Skeletal muscle satellite cell (primary cell): ENCODE data around the gene SLC7A8.

ENCODE experiments used
- H3K27me3 ChIP-seq: 2 replicates; pipeline ENCODE4 v1.7.0; 2013; ENCODE audit warnings: low read length; ENCODE audit not compliant: control insufficient read depth, insufficient read depth
- H3K36me3 ChIP-seq: 2 replicates; pipeline ENCODE4 v1.7.0; 2013; ENCODE audit warnings: mild to moderate bottlenecking, control low read depth, low read length; ENCODE audit not compliant: insufficient read depth
- H3K4me1 ChIP-seq: 2 replicates; pipeline ENCODE4 v1.7.0; 2013; ENCODE audit warnings: low read length; ENCODE audit not compliant: control insufficient read depth, insufficient read depth
- H3K4me2 ChIP-seq: 2 replicates; pipeline ENCODE4 v1.7.0; 2013; ENCODE audit warnings: mild to moderate bottlenecking, low read length
- H3K4me3 ChIP-seq: 2 replicates; pipeline ENCODE4 v1.7.0; 2013; ENCODE audit warnings: low read length
- H3K9ac ChIP-seq: 2 replicates; pipeline ENCODE4 v1.7.0; 2013; ENCODE audit warnings: mild to moderate bottlenecking, low read depth, low read length, moderate library complexity
- H3K9me3 ChIP-seq: replicated peaks from 2 replicates; pipeline ENCODE4 v1.7.0; 2013; ENCODE audit warnings: mild to moderate bottlenecking, control low read depth, low read length

Gene SLC7A8

GRCh38 chr14:23140371-23140770, 43.1 kb downstream of the SLC7A8 start:
- no peak overlapping the region for H3K4me2 ChIP-seq
- no peaks in the 10 kb centered on the region for H3K36me3 ChIP-seq
- H3K9ac ChIP-seq, result no peak overlapping the region
- H3K27me3 ChIP-seq, result peaks cover 37% of the 10 kb centered on the region
- peaks cover 5% of the 10 kb centered on the region for H3K4me1 ChIP-seq
- no peaks in the 10 kb centered on the region for H3K9me3 ChIP-seq
- H3K4me3 ChIP-seq, result no peak overlapping the region

GRCh38 chr14:23139874-23140273, 43.6 kb downstream of the SLC7A8 start:
- no peak overlapping the region for H3K4me3 ChIP-seq
- H3K4me1 ChIP-seq, result peaks cover 5% of the 10 kb centered on the region
- no peak overlapping the region for H3K9ac ChIP-seq
- no peaks in the 10 kb centered on the region for H3K36me3 ChIP-seq
- H3K27me3 ChIP-seq, result peaks cover 37% of the 10 kb centered on the region
- no peak overlapping the region for H3K4me2 ChIP-seq
- no peaks in the 10 kb centered on the region for H3K9me3 ChIP-seq

- no peak overlapping the region for H3K9ac ChIP-seq
- no peak overlapping the region for H3K4me2 ChIP-seq
- peaks cover 5% of the 10 kb centered on the region for H3K4me1 ChIP-seq
These were observed 45.5 kb downstream of the SLC7A8 start for GRCh38 chr14:23137813-23138535.

GRCh38 chr14:23137192-23137812, 46.2 kb downstream of the SLC7A8 start:
- Histone ChIP-seq H3K9me3 (no peaks in the 10 kb centered on the region), H3K4me1 (peaks cover 5% of the 10 kb centered on the region), H3K36me3 (no peaks in the 10 kb centered on the region), H3K27me3 (peaks cover 25% of the 10 kb centered on the region), H3K4me2 (no peak overlapping the region), H3K9ac (no peak overlapping the region), H3K4me3 (no peak overlapping the region)

More at GRCh38 chr14:23137813-23138535, 45.5 kb downstream of the SLC7A8 start:
- H3K36me3 ChIP-seq, result no peaks in the 10 kb centered on the region
- H3K4me3 ChIP-seq, result no peak overlapping the region
- peaks cover 27% of the 10 kb centered on the region for H3K27me3 ChIP-seq
- no peaks in the 10 kb centered on the region for H3K9me3 ChIP-seq

GRCh38 chr14:23136566-23137133, 46.8 kb downstream of the SLC7A8 start:
- H3K9ac ChIP-seq, result no peak overlapping the region
- H3K36me3 ChIP-seq, result no peaks in the 10 kb centered on the region
- H3K4me1 ChIP-seq, result peaks cover 5% of the 10 kb centered on the region
- H3K4me3 ChIP-seq, result no peak overlapping the region
- H3K27me3 ChIP-seq, result peaks cover 21% of the 10 kb centered on the region
- H3K4me2 ChIP-seq, result no peak overlapping the region
- H3K9me3 ChIP-seq, result no peaks in the 10 kb centered on the region

- Histone ChIP-seq H3K9ac (no peak overlapping the region), H3K27me3 (peaks cover 28% of the 10 kb centered on the region), H3K4me3 (no peak overlapping the region), H3K4me1 (peaks cover under 1% of the 10 kb centered on the region), H3K9me3 (no peaks in the 10 kb centered on the region), H3K4me2 (no peak overlapping the region), H3K36me3 (no peaks in the 10 kb centered on the region)
These were observed 50.5 kb downstream of the SLC7A8 start for GRCh38 chr14:23132970-23133369.

GRCh38 chr14:23131482-23131881, 52.0 kb downstream of the SLC7A8 start:
- no peak overlapping the region for H3K9ac ChIP-seq
- H3K4me3 ChIP-seq, result no peak overlapping the region
- no peaks in the 10 kb centered on the region for H3K9me3 ChIP-seq
- no peaks in the 10 kb centered on the region for H3K4me1 ChIP-seq
- H3K27me3 ChIP-seq, result peaks cover 38% of the 10 kb centered on the region
- no peak overlapping the region for H3K4me2 ChIP-seq
- no peaks in the 10 kb centered on the region for H3K36me3 ChIP-seq

GRCh38 chr14:23130871-23131270, 52.6 kb downstream of the SLC7A8 start:
- Histone ChIP-seq H3K9me3 (no peaks in the 10 kb centered on the region), H3K27me3 (peaks cover 40% of the 10 kb centered on the region), H3K4me3 (no peak overlapping the region), H3K4me2 (no peak overlapping the region), H3K4me1 (no peaks in the 10 kb centered on the region), H3K9ac (no peak overlapping the region), H3K36me3 (no peaks in the 10 kb centered on the region)

GRCh38 chr14:23129759-23130316, 53.6 kb downstream of the SLC7A8 start:
- no peak overlapping the region for H3K4me2 ChIP-seq
- no peaks in the 10 kb centered on the region for H3K4me1 ChIP-seq
- H3K4me3 ChIP-seq, result no peak overlapping the region
- no peaks in the 10 kb centered on the region for H3K36me3 ChIP-seq
- H3K9me3 ChIP-seq, result no peaks in the 10 kb centered on the region
- H3K27me3 ChIP-seq, result peaks cover 40% of the 10 kb centered on the region
- no peak overlapping the region for H3K9ac ChIP-seq

GRCh38 chr14:23128969-23129758, 54.3 kb downstream of the SLC7A8 start:
- Histone ChIP-seq H3K4me1 (no peaks in the 10 kb centered on the region), H3K4me3 (no peak overlapping the region), H3K36me3 (no peaks in the 10 kb centered on the region), H3K9me3 (no peaks in the 10 kb centered on the region), H3K4me2 (no peak overlapping the region), H3K27me3 (peaks cover 40% of the 10 kb centered on the region), H3K9ac (no peak overlapping the region)

GRCh38 chr14:23127861-23128260, 55.6 kb downstream of the SLC7A8 start:
- Histone ChIP-seq H3K4me2 (no peak overlapping the region), H3K36me3 (no peaks in the 10 kb centered on the region), H3K4me1 (no peaks in the 10 kb centered on the region), H3K4me3 (no peak overlapping the region), H3K9me3 (no peaks in the 10 kb centered on the region), H3K27me3 (peaks cover 45% of the 10 kb centered on the region), H3K9ac (no peak overlapping the region)
